Mesendoderm (in vitro differentiated cells): ENCODE results near the gene AFAP1L2.

Experiments
- DNase-seq: peaks from one replicate; pipeline ENCODE4 v3.0.0; 2013
- H2AK5ac ChIP-seq: 2 replicates; pipeline ENCODE4 v1.6.1; 2013; ENCODE audit warnings: low read length, inconsistent platforms
- H2BK120ac ChIP-seq: 2 replicates; pipeline ENCODE4 v1.6.1; 2013; ENCODE audit warnings: low read depth, mild to moderate bottlenecking, low read length, moderate library complexity, mixed read lengths
- H2BK15ac ChIP-seq: replicated peaks from 2 replicates; pipeline ENCODE4 v1.6.1; 2013; ENCODE audit warnings: low read depth, mild to moderate bottlenecking, moderate library complexity
- H2BK5ac ChIP-seq: 2 replicates; pipeline ENCODE4 v1.6.1; 2013; ENCODE audit warnings: low read length, inconsistent platforms
- H3K18ac ChIP-seq: 2 replicates; pipeline ENCODE4 v1.6.1; 2013; ENCODE audit warnings: mild to moderate bottlenecking, low read length, mixed read lengths
- H3K23ac ChIP-seq: one replicate; pipeline ENCODE4 v1.6.1; 2013; ENCODE audit warnings: low read length
- H3K27ac ChIP-seq: 2 replicates; pipeline ENCODE4 v1.5.1; 2013; ENCODE audit warnings: low read depth, mild to moderate bottlenecking, inconsistent platforms, low read length, moderate library complexity
- H3K27me3 ChIP-seq: 2 replicates; pipeline ENCODE4 v1.6.1; 2013; ENCODE audit warnings: low read length, control low read depth, mild to moderate bottlenecking, inconsistent platforms; ENCODE audit not compliant: insufficient read depth, poor library complexity
- H3K36me3 ChIP-seq: 2 replicates; pipeline ENCODE4 v1.6.1; 2013; ENCODE audit warnings: low read length, inconsistent platforms; ENCODE audit not compliant: control insufficient read depth, insufficient read depth
- H3K4ac ChIP-seq: one replicate; pipeline ENCODE4 v1.6.1; 2013; ENCODE audit warnings: low read depth, mild to moderate bottlenecking, low read length, moderate library complexity
- H3K4me1 ChIP-seq: 2 replicates; pipeline ENCODE4 v1.6.1; 2013; ENCODE audit warnings: low read depth, low read length, inconsistent platforms; ENCODE audit not compliant: control insufficient read depth
- H3K4me2 ChIP-seq: 2 replicates; pipeline ENCODE4 v1.6.1; 2013; ENCODE audit warnings: low read length
- H3K4me3 ChIP-seq: 2 replicates; pipeline ENCODE4 v1.5.1; 2013; ENCODE audit warnings: mild to moderate bottlenecking, low read length
- H3K56ac ChIP-seq: one replicate; pipeline ENCODE4 v1.6.1; 2013; ENCODE audit warnings: low read length
- H3K79me1 ChIP-seq: 2 replicates; pipeline ENCODE4 v1.6.1; 2013; ENCODE audit warnings: low read length, inconsistent platforms
- H3K79me2 ChIP-seq: 2 replicates; pipeline ENCODE4 v1.6.1; 2013; ENCODE audit warnings: mild to moderate bottlenecking, low read length; ENCODE audit not compliant: control insufficient read depth, insufficient read depth
- H3K9ac ChIP-seq: 2 replicates; pipeline ENCODE4 v1.6.1; 2013; ENCODE audit warnings: low read length, inconsistent platforms
- H4K5ac ChIP-seq: one replicate; pipeline ENCODE4 v1.6.1; 2013; ENCODE audit warnings: low read length
- H4K8ac ChIP-seq: one replicate; pipeline ENCODE4 v1.6.1; 2013; ENCODE audit warnings: low read depth, mild to moderate bottlenecking, control low read depth, low read length, moderate library complexity
- WGBS: extraction: QIAGEN DNeasy Blood & Tissue Kit; methylation state at CpG from one replicate; pipeline ENCODE4 v1.1.7; 2013; ENCODE audit warnings: low lambda C conversion rate, missing lambda C conversion rate; ENCODE audit not compliant: insufficient coverage; ENCODE audit errors: extremely low coverage; 5-methylcytosine and 5-hydroxymethylcytosine counted together

The AFAP1L2 gene

GRCh38 chr10:114329634-114330365, 74.5 kb downstream of the AFAP1L2 start:
- H3K4me3 ChIP-seq, result no peak overlapping the region
- no peak for DNase-seq
- H3K36me3 ChIP-seq, result no peaks in the 10 kb centered on the region
- no peak overlapping the region for H3K23ac ChIP-seq
- H4K5ac ChIP-seq, result no peak overlapping the region
- WGBS, result no CpG with 5 or more reads among the region's 10 CpGs
- H2BK120ac ChIP-seq, result no peak overlapping the region
- no peak overlapping the region for H3K4me2 ChIP-seq
- no peak overlapping the region for H3K56ac ChIP-seq
- no peak overlapping the region for H3K27ac ChIP-seq
- H3K18ac ChIP-seq, result no peak overlapping the region
- H3K4ac ChIP-seq, result no peak overlapping the region
- H2BK15ac ChIP-seq, result no peak overlapping the region
- no peaks in the 10 kb centered on the region for H3K4me1 ChIP-seq
- H4K8ac ChIP-seq, result no peak overlapping the region
- no peaks in the 10 kb centered on the region for H3K79me2 ChIP-seq
- H2BK5ac ChIP-seq, result no peak overlapping the region
- no peaks in the 10 kb centered on the region for H3K27me3 ChIP-seq
- no peak overlapping the region for H3K9ac ChIP-seq
- no peak overlapping the region for H2AK5ac ChIP-seq
- no peaks in the 10 kb centered on the region for H3K79me1 ChIP-seq

GRCh38 chr10:114328874-114329273, 75.4 kb downstream of the AFAP1L2 start:
- Histone ChIP-seq H3K4ac (no peak overlapping the region), H3K4me1 (no peaks in the 10 kb centered on the region), H3K23ac (no peak overlapping the region), H3K27me3 (no peaks in the 10 kb centered on the region), H4K5ac (no peak overlapping the region), H3K9ac (no peak overlapping the region), H3K56ac (no peak overlapping the region), H2AK5ac (no peak overlapping the region), H2BK15ac (no peak overlapping the region), H3K79me2 (no peaks in the 10 kb centered on the region), H3K27ac (no peak overlapping the region), H3K36me3 (no peaks in the 10 kb centered on the region), H2BK120ac (no peak overlapping the region), H3K79me1 (no peaks in the 10 kb centered on the region), H3K4me3 (no peak overlapping the region), H3K4me2 (no peak overlapping the region), H4K8ac (no peak overlapping the region), H2BK5ac (no peak overlapping the region), H3K18ac (no peak overlapping the region)
- no CpG with 5 or more reads among the region's 6 CpGs for WGBS
- no peak for DNase-seq

- Histone ChIP-seq H3K18ac (no peak overlapping the region), H3K79me2 (no peaks in the 10 kb centered on the region), H3K4me2 (no peak overlapping the region), H3K4me1 (no peaks in the 10 kb centered on the region), H3K56ac (no peak overlapping the region), H3K27me3 (no peaks in the 10 kb centered on the region), H3K79me1 (no peaks in the 10 kb centered on the region), H3K4ac (no peak overlapping the region), H2BK120ac (no peak overlapping the region), H2BK5ac (no peak overlapping the region), H3K23ac (no peak overlapping the region), H3K27ac (no peak overlapping the region), H2AK5ac (no peak overlapping the region), H2BK15ac (no peak overlapping the region), H3K9ac (no peak overlapping the region), H3K4me3 (no peak overlapping the region), H4K5ac (no peak overlapping the region), H3K36me3 (no peaks in the 10 kb centered on the region), H4K8ac (no peak overlapping the region)
- WGBS, result no CpG with 5 or more reads among the region's 6 CpGs
- DNase-seq, result no peak
These were observed 75.9 kb downstream of the AFAP1L2 start for GRCh38 chr10:114328441-114328812.

- Histone ChIP-seq H2BK5ac (no peak overlapping the region), H3K9ac (no peak overlapping the region), H3K79me2 (no peaks in the 10 kb centered on the region), H3K4me1 (no peaks in the 10 kb centered on the region), H3K36me3 (no peaks in the 10 kb centered on the region), H3K4me3 (no peak overlapping the region), H3K27ac (no peak overlapping the region), H4K8ac (no peak overlapping the region), H3K27me3 (no peaks in the 10 kb centered on the region), H3K23ac (no peak overlapping the region), H2AK5ac (no peak overlapping the region), H2BK120ac (no peak overlapping the region), H4K5ac (no peak overlapping the region), H3K79me1 (no peaks in the 10 kb centered on the region), H2BK15ac (no peak overlapping the region), H3K4me2 (no peak overlapping the region), H3K56ac (no peak overlapping the region), H3K18ac (no peak overlapping the region), H3K4ac (no peak overlapping the region)
- WGBS, result no CpG with 5 or more reads among the region's 15 CpGs
- no peak for DNase-seq
These were observed 76.5 kb downstream of the AFAP1L2 start for GRCh38 chr10:114327537-114328440.

GRCh38 chr10:114326795-114327194, 77.5 kb downstream of the AFAP1L2 start:
- WGBS, result 100% methylated on average over 1 of the region's 2 CpGs
- H3K4me2 ChIP-seq, result no peak overlapping the region

More at GRCh38 chr10:114326795-114327194, 77.5 kb downstream of the AFAP1L2 start:
- no peak overlapping the region for H3K4me3 ChIP-seq
- no peak overlapping the region for H2BK120ac ChIP-seq
- H3K4me1 ChIP-seq, result no peaks in the 10 kb centered on the region
- no peaks in the 10 kb centered on the region for H3K27me3 ChIP-seq
- H3K79me1 ChIP-seq, result no peaks in the 10 kb centered on the region
- H4K8ac ChIP-seq, result no peak overlapping the region
- no peak overlapping the region for H3K4ac ChIP-seq
- no peaks in the 10 kb centered on the region for H3K79me2 ChIP-seq
- no peak overlapping the region for H4K5ac ChIP-seq
- H3K23ac ChIP-seq, result no peak overlapping the region
- no peak overlapping the region for H3K56ac ChIP-seq
- no peak overlapping the region for H3K9ac ChIP-seq
- no peak for DNase-seq
- H2AK5ac ChIP-seq, result no peak overlapping the region
- no peak overlapping the region for H2BK15ac ChIP-seq
- no peak overlapping the region for H2BK5ac ChIP-seq
- no peak overlapping the region for H3K18ac ChIP-seq
- no peak overlapping the region for H3K27ac ChIP-seq
- H3K36me3 ChIP-seq, result no peaks in the 10 kb centered on the region
